Measurements from ENCODE around the gene TSPAN1.
A peak's percentile ranks its signal among the peaks of the same experiment; 100 is the strongest.

The TSPAN1 gene

GRCh38 chr1:46166521-46167462, 8.1 kb upstream of the TSPAN1 start:
- TF ChIP-seq NFIC (IDR thresholded peaks at IDR 0.05) = no peak
- no peak for TF ChIP-seq ZBTB7A (IDR thresholded peaks at IDR 0.05; ENCODE audit: low read depth)
- no peak for TF ChIP-seq MAX (IDR thresholded peaks at IDR 0.05)
- no peak for TF ChIP-seq TEAD4 (IDR thresholded peaks at IDR 0.05)
- no peak for TF ChIP-seq FOXM1 (IDR thresholded peaks at IDR 0.05; ENCODE audit: borderline replicate concordance, low read depth)
- TF ChIP-seq EP300 (IDR thresholded peaks at IDR 0.05; ENCODE audit: borderline replicate concordance) = no peak

- TF ChIP-seq USF1 (IDR thresholded peaks at IDR 0.05) (no peak), CEBPB (IDR thresholded peaks at IDR 0.05) (no peak), TEAD4 (IDR thresholded peaks at IDR 0.05) (no peak), EGR1 (IDR thresholded peaks at IDR 0.05) (no peak), YY1 (IDR thresholded peaks at IDR 0.05; ENCODE audit: low read depth) (no peak), REST (IDR thresholded peaks at IDR 0.05; ENCODE audit: low read depth) (no peak)
These were observed 6.4 kb upstream of the TSPAN1 start for GRCh38 chr1:46168477-46168876.

GRCh38 chr1:46169811-46170454, 5.0 kb upstream of the TSPAN1 start:
- TF ChIP-seq MAX (IDR thresholded peaks at IDR 0.05) (peak; percentile 48; the same call in 1 of the 2 replicates), EGR1 (IDR thresholded peaks at IDR 0.05) (no peak), CEBPB (IDR thresholded peaks at IDR 0.05) (no peak)

GRCh38 chr1:46171351-46171750, 3.5 kb upstream of the TSPAN1 start:
- 0 out of 2 replicates have a peak, but pooled peaks have one; percentile 35 for TF ChIP-seq FOXM1 (IDR thresholded peaks at IDR 0.05; ENCODE audit: borderline replicate concordance, low read depth)
- no peak; the same call in 1 of the 2 replicates for TF ChIP-seq TEAD4 (IDR thresholded peaks at IDR 0.05)
- peak; percentile 33; the same call in 1 of the 2 replicates for TF ChIP-seq TAF1 (IDR thresholded peaks at IDR 0.05; ENCODE audit: low read depth)
- peak; percentile 72 for TF ChIP-seq EP300 (IDR thresholded peaks at IDR 0.05; ENCODE audit: borderline replicate concordance)
- TF ChIP-seq NFIC (IDR thresholded peaks at IDR 0.05) = peak; percentile 92
- TF ChIP-seq MAX (IDR thresholded peaks at IDR 0.05) = no peak
- TF ChIP-seq RAD21 (IDR thresholded peaks at IDR 0.05; ENCODE audit: low read depth) = 0 out of 2 replicates have a peak, but pooled peaks have one; percentile 19
- peak; percentile 62; the same call in 1 of the 2 replicates for TF ChIP-seq EGR1 (IDR thresholded peaks at IDR 0.05)
- peak; percentile 75; the same call in 1 of the 2 replicates for TF ChIP-seq ZBTB7A (IDR thresholded peaks at IDR 0.05; ENCODE audit: low read depth)
- TF ChIP-seq REST (IDR thresholded peaks at IDR 0.05; ENCODE audit: low read depth) = no peak
- TF ChIP-seq TCF12 (IDR thresholded peaks at IDR 0.05; ENCODE audit: low read depth) = 0 out of 2 replicates have a peak, but pooled peaks have one; percentile 29
- TF ChIP-seq USF1 (IDR thresholded peaks at IDR 0.05) = no peak
- no peak for TF ChIP-seq CREB1 (IDR thresholded peaks at IDR 0.05; ENCODE audit: low read depth)
- TF ChIP-seq CEBPB (IDR thresholded peaks at IDR 0.05) = no peak
- TF ChIP-seq YY1 (IDR thresholded peaks at IDR 0.05; ENCODE audit: low read depth) = no peak

- TF ChIP-seq MAX (IDR thresholded peaks at IDR 0.05) = peak; percentile 99
- TF ChIP-seq YY1 (IDR thresholded peaks at IDR 0.05; ENCODE audit: low read depth) = peak; percentile 72
- peak; percentile 89 for TF ChIP-seq NFIC (IDR thresholded peaks at IDR 0.05)
- no peak; the same call in 1 of the 2 replicates for TF ChIP-seq CEBPB (IDR thresholded peaks at IDR 0.05)
- TF ChIP-seq FOXM1 (IDR thresholded peaks at IDR 0.05; ENCODE audit: borderline replicate concordance, low read depth) = peak; percentile 48; the same call in 1 of the 2 replicates
- peak; percentile 55; the same call in 1 of the 2 replicates for TF ChIP-seq EGR1 (IDR thresholded peaks at IDR 0.05)
- TF ChIP-seq RAD21 (IDR thresholded peaks at IDR 0.05; ENCODE audit: low read depth) = peak; percentile 24; the same call in 1 of the 2 replicates
- TF ChIP-seq REST (IDR thresholded peaks at IDR 0.05; ENCODE audit: low read depth) = no peak
- TF ChIP-seq TAF1 (IDR thresholded peaks at IDR 0.05; ENCODE audit: low read depth) = no peak
- TF ChIP-seq TCF12 (IDR thresholded peaks at IDR 0.05; ENCODE audit: low read depth) = peak; percentile 88
- TF ChIP-seq EP300 (IDR thresholded peaks at IDR 0.05; ENCODE audit: borderline replicate concordance) = peak; percentile 74
- TF ChIP-seq CREB1 (IDR thresholded peaks at IDR 0.05; ENCODE audit: low read depth) = no peak
- TF ChIP-seq USF1 (IDR thresholded peaks at IDR 0.05) = peak; percentile 61
- TF ChIP-seq TEAD4 (IDR thresholded peaks at IDR 0.05) = peak; percentile 75
- no peak for TF ChIP-seq ZBTB7A (IDR thresholded peaks at IDR 0.05; ENCODE audit: low read depth)
These were observed 3.0 kb upstream of the TSPAN1 start for GRCh38 chr1:46171871-46172270.
